CD8-positive, alpha-beta memory T cell (primary cell): ENCODE measurements around the gene C12orf76. TPM values are rescaled to one million over a fixed set of nuclear protein-coding genes. Genes with fewer than 3 reads are reported as not detected.
"Not testable (repeated sequence)": the region's sequence is repeated elsewhere in the genome, so short reads cannot be mapped to it uniquely, and the experiment has no call there.

ENCODE experiments used
- CTCF ChIA-PET: fragments of 350-600 bp; sonication (Branson Sonifier 250); formaldehyde crosslinking; loops from one replicate; lab custom pipeline; 2021; ENCODE audit warnings: antibody characterized with exemption; lab: Charles Lee
- POLR2A ChIA-PET: fragments of 350-600 bp; sonication (Branson Sonifier 250); formaldehyde crosslinking; loops from one replicate; lab custom pipeline; 2021; ENCODE audit warnings: antibody characterized with exemption; lab: Charles Lee
- DNase-seq, 5 donors: peaks; one replicate each; pipeline versions ENCODE4 v3.0.0 to v3.0.0-alpha.2; 2020 to 2022; ENCODE audit warnings: mixed read lengths in 1 of 5
- H3K27ac ChIP-seq: one replicate; pipeline ENCODE4 v1.7.0; 2013; ENCODE audit warnings: low read depth, mild to moderate bottlenecking, low read length, moderate library complexity
- H3K27me3 ChIP-seq: 2 replicates; pipeline ENCODE4 v1.7.0; 2013; ENCODE audit warnings: low read length, mild to moderate bottlenecking; ENCODE audit not compliant: insufficient read depth, poor library complexity, severe bottlenecking
- H3K36me3 ChIP-seq: 2 replicates; pipeline ENCODE4 v1.7.0; 2013; ENCODE audit warnings: mild to moderate bottlenecking, low read length, moderate library complexity; ENCODE audit not compliant: insufficient read depth
- H3K4me1 ChIP-seq: 2 replicates; pipeline ENCODE4 v1.7.0; 2013; ENCODE audit warnings: mild to moderate bottlenecking, low read length, moderate library complexity; ENCODE audit not compliant: insufficient read depth
- H3K4me3 ChIP-seq: 2 replicates; pipeline ENCODE4 v1.7.0; 2013; ENCODE audit warnings: mild to moderate bottlenecking, low read length
- H3K9me3 ChIP-seq: 2 replicates; pipeline ENCODE4 v1.7.0; 2013; ENCODE audit warnings: mild to moderate bottlenecking, low read length
- H3K27ac Mint-ChIP-seq, 8 donors: one replicate each; pipeline ENCODE4 v1.8.0; 2020 to 2021; ENCODE audit warnings: mixed read lengths in 8 of 8, mild to moderate bottlenecking in 6 of 8, inconsistent platforms in 3 of 8, moderate library complexity in 3 of 8
- H3K27me3 Mint-ChIP-seq, 2 donors: one replicate each; pipeline ENCODE4 v1.8.0; 2020 to 2021; ENCODE audit warnings: mixed read lengths in 2 of 2, mild to moderate bottlenecking in 1 of 2, moderate library complexity in 1 of 2
- H3K36me3 Mint-ChIP-seq, 3 donors: one replicate each; pipeline ENCODE4 v1.8.0; 2020 to 2021; ENCODE audit warnings: mixed read lengths in 3 of 3, inconsistent platforms in 1 of 3, mild to moderate bottlenecking in 1 of 3
- H3K4me1 Mint-ChIP-seq, 3 donors: one replicate each; pipeline ENCODE4 v1.8.0; 2020 to 2021; ENCODE audit warnings: mixed read lengths in 3 of 3, inconsistent platforms in 1 of 3, mild to moderate bottlenecking in 1 of 3
- H3K4me3 Mint-ChIP-seq, 7 donors: one replicate each; pipeline ENCODE4 v1.8.0; 2020 to 2021; ENCODE audit warnings: mixed read lengths in 7 of 7, mild to moderate bottlenecking in 6 of 7, moderate library complexity in 4 of 7, inconsistent platforms in 2 of 7
- H3K9me3 Mint-ChIP-seq, 5 donors: one replicate each; pipeline ENCODE4 v1.8.0; 2020 to 2022; ENCODE audit warnings: mixed read lengths in 5 of 5, mild to moderate bottlenecking in 3 of 5, moderate library complexity in 2 of 5, inconsistent platforms in 1 of 5
- polyA plus RNA-seq: library from polyadenylated mRNA; unstranded; fragments of 300-500 nt; fragmentation: Illumina TruSeq; gene quantifications from one replicate; pipeline ENCODE4 v1.2.3, GENCODE V29; 2021
- total RNA-seq, 2 experiments: library from RNA; stranded (reverse); gene quantifications; one replicate each; pipeline ENCODE4 v1.2.3, GENCODE V29; 2021

The C12orf76 gene
- total and polyA plus RNA-seq, 3 experiments from 2014 or later: 11.7 to 17.3 (median 12.7) TPM

- Histone ChIP-seq H3K4me1 (peaks cover 20% of the 10 kb centered on the region), H3K27ac (no peak overlapping the region), H3K27me3 (no peaks in the 10 kb centered on the region), H3K9me3 (no peaks in the 10 kb centered on the region), H3K36me3 (no peaks in the 10 kb centered on the region), H3K4me3 (peak overlapping the region; percentile 31)
- Mint-ChIP-seq H3K4me1 (peaks cover 18 to 27% (median 23%) of the 10 kb centered on the region in 3 donors), H3K27me3 (peaks cover 0 to 3% of the 10 kb centered on the region in 2 donors), H3K27ac (peak overlapping the region in 6 of 8 donors; percentile 32 to 89 (median 68)), H3K4me3 (peak overlapping the region in 5 of 7 donors; percentile 23 to 91 (median 54)), H3K36me3 (peaks cover 0 to 3% (median 1%) of the 10 kb centered on the region in 3 donors), H3K9me3 (no peaks in the 10 kb centered on the region)
- POLR2A ChIA-PET: interaction anchor here (0.6 to 1.3 kb wide), 2 partner anchors 33 to 370 kb away, joined by 4 read pairs; partner anchors contain the start of gene ARPC3
- CTCF ChIA-PET: interaction anchor here (1.0 kb wide), 1 partner anchor 19 kb away, joined by 3 read pairs; no protein-coding TSS in a partner anchor
- no peak for DNase-seq
Observed at GRCh38 chr12:110080410-110080809, 32.1 kb upstream of the C12orf76 start.

- Histone ChIP-seq H3K9me3 (no peaks in the 10 kb centered on the region), H3K4me3 (peak overlapping the region; percentile 31), H3K27ac (peak overlapping the region; percentile 60), H3K27me3 (no peaks in the 10 kb centered on the region), H3K4me1 (peaks cover 20% of the 10 kb centered on the region), H3K36me3 (no peaks in the 10 kb centered on the region)
- Mint-ChIP-seq H3K27me3 (peaks cover 0 to 3% of the 10 kb centered on the region in 2 donors), H3K4me3 (peak overlapping the region; percentile 70 to 93 (median 80)), H3K4me1 (peaks cover 18 to 27% (median 23%) of the 10 kb centered on the region in 3 donors), H3K36me3 (peaks cover 0 to 1% (median 1%) of the 10 kb centered on the region in 3 donors), H3K27ac (peak overlapping the region; percentile 66 to 99 (median 96)), H3K9me3 (no peaks in the 10 kb centered on the region)
- CTCF ChIA-PET: interaction anchor here (0.7 to 1.0 kb wide), 3 partner anchors 10 to 351 kb away, joined by 3 to 6 read pairs (median 3); no protein-coding TSS in a partner anchor
- DNase-seq: peak; percentile 61 to 83 (median 72)
- POLR2A ChIA-PET: interaction anchor here (0.5 to 1.3 kb wide), 3 partner anchors 32 to 462 kb away, joined by 4 read pairs; partner anchors contain the start of gene ARPC3
Observed at GRCh38 chr12:110079477-110080400, 31.4 kb upstream of the C12orf76 start.

GRCh38 chr12:110077800-110078199, 29.5 kb upstream of the C12orf76 start:
- Histone ChIP-seq H3K36me3 (no peaks in the 10 kb centered on the region), H3K27me3 (no peaks in the 10 kb centered on the region), H3K9me3 (no peaks in the 10 kb centered on the region), H3K27ac (no peak overlapping the region), H3K4me1 (peaks cover 26% of the 10 kb centered on the region), H3K4me3 (no peak overlapping the region)
- Mint-ChIP-seq H3K27ac (peak overlapping the region in 2 of 8 donors; percentile 14 to 21), H3K9me3 (no peaks in the 10 kb centered on the region), H3K27me3 (peaks cover 0 to 1% of the 10 kb centered on the region in 2 donors), H3K4me1 (peaks cover 33 to 46% (median 42%) of the 10 kb centered on the region in 3 donors), H3K36me3 (peaks cover 0 to 4% (median 1%) of the 10 kb centered on the region in 3 donors), H3K4me3 (no peak overlapping the region)
- DNase-seq: no peak
- POLR2A ChIA-PET: no interaction called here
- CTCF ChIA-PET: no interaction called here

GRCh38 chr12:110075880-110076279, 27.6 kb upstream of the C12orf76 start:
- no peak for DNase-seq
- peaks cover 3 to 4% of the 10 kb centered on the region in 2 donors for H3K27me3 Mint-ChIP-seq
- no peaks in the 10 kb centered on the region for H3K9me3 Mint-ChIP-seq
- H3K27ac Mint-ChIP-seq: no peak overlapping the region
- Histone ChIP-seq H3K27me3 (no peaks in the 10 kb centered on the region), H3K9me3 (no peaks in the 10 kb centered on the region), H3K27ac (no peak overlapping the region), H3K36me3 (no peaks in the 10 kb centered on the region), H3K4me3 (no peak overlapping the region), H3K4me1 (peaks cover 26% of the 10 kb centered on the region)
- H3K36me3 Mint-ChIP-seq: peaks cover 0 to 4% (median 1%) of the 10 kb centered on the region in 3 donors
- H3K4me3 Mint-ChIP-seq: no peak overlapping the region
- H3K4me1 Mint-ChIP-seq: peaks cover 37 to 50% (median 44%) of the 10 kb centered on the region in 3 donors
- ChIA-PET POLR2A (no interaction called here), CTCF (no interaction called here)

- ChIA-PET CTCF (interaction anchor here (2.1 kb wide), 1 partner anchor 22 kb away, joined by 5 read pairs; no protein-coding TSS in a partner anchor), POLR2A (no interaction called here)
- peaks cover 27 to 36% (median 28%) of the 10 kb centered on the region in 3 donors for H3K4me1 Mint-ChIP-seq
- Histone ChIP-seq H3K9me3 (no peaks in the 10 kb centered on the region), H3K4me1 (peaks cover 13% of the 10 kb centered on the region), H3K36me3 (no peaks in the 10 kb centered on the region), H3K4me3 (no peak overlapping the region), H3K27me3 (no peaks in the 10 kb centered on the region), H3K27ac (no peak overlapping the region)
- H3K36me3 Mint-ChIP-seq: peaks cover 0 to 4% (median 0%) of the 10 kb centered on the region in 3 donors
- H3K9me3 Mint-ChIP-seq: no peaks in the 10 kb centered on the region
- H3K27ac Mint-ChIP-seq: peak overlapping the region in 1 of 8 donors; percentile 91
- no peak for DNase-seq
- H3K4me3 Mint-ChIP-seq: peak overlapping the region in 4 of 7 donors; percentile 84 to 92 (median 86)
- peaks cover 3% of the 10 kb centered on the region in 2 donors for H3K27me3 Mint-ChIP-seq
Observed at GRCh38 chr12:110074089-110074488, 25.8 kb upstream of the C12orf76 start.

- H3K4me3 ChIP-seq: peak overlapping the region; percentile 62
- POLR2A ChIA-PET: no interaction called here
Observed at GRCh38 chr12:110073049-110073831, 24.9 kb upstream of the C12orf76 start.

GRCh38 chr12:110072636-110073035, 24.3 kb upstream of the C12orf76 start:
- H3K27me3 Mint-ChIP-seq, H3K9me3 Mint-ChIP-seq, H3K9me3 ChIP-seq, H3K27me3 ChIP-seq, CTCF ChIA-PET, H3K27ac ChIP-seq, POLR2A ChIA-PET, H3K4me1 ChIP-seq, H3K36me3 Mint-ChIP-seq, H3K36me3 ChIP-seq, DNase-seq: not testable (repeated sequence)
- H3K4me1 Mint-ChIP-seq: peaks cover 22 to 24% (median 22%) of the 10 kb centered on the region in 3 donors
- H3K4me3 ChIP-seq: peak overlapping the region; percentile 62
- peak overlapping the region in 2 of 8 donors; percentile 54 to 91 for H3K27ac Mint-ChIP-seq
- H3K4me3 Mint-ChIP-seq: peak overlapping the region; percentile 54 to 94 (median 86)

More at GRCh38 chr12:110073049-110073831, 24.9 kb upstream of the C12orf76 start:
- H3K9me3 ChIP-seq: no peaks in the 10 kb centered on the region
- CTCF ChIA-PET: interaction anchor here (2.1 kb wide), 1 partner anchor 21 kb away, joined by 5 read pairs; no protein-coding TSS in a partner anchor
- peaks cover 0 to 4% (median 0%) of the 10 kb centered on the region in 3 donors for H3K36me3 Mint-ChIP-seq
- H3K4me1 Mint-ChIP-seq: peaks cover 22 to 28% (median 23%) of the 10 kb centered on the region in 3 donors
- DNase-seq: peak in 1 of 5 donors; percentile 21
- H3K4me3 Mint-ChIP-seq: peak overlapping the region; percentile 60 to 94 (median 86)
- peak overlapping the region; percentile 27 to 91 (median 71) for H3K27ac Mint-ChIP-seq
- H3K27ac ChIP-seq: no peak overlapping the region
- no peaks in the 10 kb centered on the region for H3K27me3 ChIP-seq
- no peaks in the 10 kb centered on the region for H3K36me3 ChIP-seq
- H3K4me1 ChIP-seq: peaks cover 6% of the 10 kb centered on the region
- H3K9me3 Mint-ChIP-seq: no peaks in the 10 kb centered on the region
- peaks cover 2 to 3% of the 10 kb centered on the region in 2 donors for H3K27me3 Mint-ChIP-seq
